ENCODE measurements around the gene EBI3. TPM values are rescaled to one million over a fixed set of nuclear protein-coding genes. Genes with fewer than 3 reads are reported as not detected.

Gene EBI3
- total RNA-seq, 1 experiment from 2014 or later, result not detected

GRCh38 chr19:4197228-4197624 lies 32.1 kb upstream of the EBI3 start:
- POLR2A ChIA-PET (ENCODE audit: unreplicated experiment), result no interaction called here
- H3K36me3 ChIP-seq (ENCODE audit: low read depth), result no peaks in the 10 kb centered on the region
- H3K27ac ChIP-seq, result no peak overlapping the region
- no peak overlapping the region for H2AFZ ChIP-seq
- no peaks in the 10 kb centered on the region for H3K79me2 ChIP-seq (ENCODE audit: low read depth)
- no TSS peak for BruUV-seq (replicated peaks)
- H3K9me2 ChIP-seq (ENCODE audit: insufficient read depth), result no peaks in the 10 kb centered on the region
- H3F3A ChIP-seq (ENCODE audit: insufficient read depth, low read depth), result no peaks in the 10 kb centered on the region
- no peaks in the 10 kb centered on the region for H3K27me3 ChIP-seq (ENCODE audit: insufficient read depth, low read depth)
- H3K4me1 ChIP-seq (replicated peaks; ENCODE audit: insufficient read depth), result no peaks in the 10 kb centered on the region
- TF ChIP-seq CTCF (conservative IDR thresholded peaks at IDR 0.05) (no peak), EZH2 (IDR thresholded peaks at IDR 0.05; ENCODE audit: low read depth) (no peak)
- no peak for DNase-seq
- H3K4me2 ChIP-seq, result no peak overlapping the region
- CTCF ChIA-PET, result no interaction called here
- no peaks in the 10 kb centered on the region for H3K9me3 ChIP-seq (ENCODE audit: insufficient read depth, low read depth)
- intact Hi-C loops (cut with micrococcal nuclease; ENCODE audit: unreplicated experiment), result no loop called here
- H3K4me3 ChIP-seq, result no peak overlapping the region
- H4K20me1 ChIP-seq (ENCODE audit: insufficient read depth), result no peaks in the 10 kb centered on the region

GRCh38 chr19:4197625-4198466 lies 31.5 kb upstream of the EBI3 start:
- H3K9me3 ChIP-seq (ENCODE audit: insufficient read depth, low read depth), result no peaks in the 10 kb centered on the region
- H3K4me3 ChIP-seq, result no peak overlapping the region
- no peak overlapping the region for H3K27ac ChIP-seq
- no peak overlapping the region for H3K4me2 ChIP-seq
- no peaks in the 10 kb centered on the region for H3K36me3 ChIP-seq (ENCODE audit: low read depth)
- CTCF ChIA-PET, result no interaction called here
- POLR2A ChIA-PET (ENCODE audit: unreplicated experiment), result no interaction called here
- TF ChIP-seq CTCF (conservative IDR thresholded peaks at IDR 0.05), result no peak
- TF ChIP-seq EZH2 (IDR thresholded peaks at IDR 0.05; ENCODE audit: low read depth), result no peak
- no peaks in the 10 kb centered on the region for H3K79me2 ChIP-seq (ENCODE audit: low read depth)
- no peaks in the 10 kb centered on the region for H3F3A ChIP-seq (ENCODE audit: insufficient read depth, low read depth)
- H4K20me1 ChIP-seq (ENCODE audit: insufficient read depth), result no peaks in the 10 kb centered on the region
- BruUV-seq (replicated peaks), result no TSS peak
- no peak overlapping the region for H2AFZ ChIP-seq
- H3K9me2 ChIP-seq (ENCODE audit: insufficient read depth), result no peaks in the 10 kb centered on the region
- H3K27me3 ChIP-seq (ENCODE audit: insufficient read depth, low read depth), result no peaks in the 10 kb centered on the region
- H3K4me1 ChIP-seq (replicated peaks; ENCODE audit: insufficient read depth), result no peaks in the 10 kb centered on the region
- no peak for DNase-seq
- intact Hi-C loops (cut with micrococcal nuclease; ENCODE audit: unreplicated experiment), result no loop called here

GRCh38 chr19:4198467-4199126 lies 30.7 kb upstream of the EBI3 start:
- no peak overlapping the region for H3K4me2 ChIP-seq
- no peaks in the 10 kb centered on the region for H3K36me3 ChIP-seq (ENCODE audit: low read depth)
- no peaks in the 10 kb centered on the region for H3K9me2 ChIP-seq (ENCODE audit: insufficient read depth)
- TF ChIP-seq EZH2 (IDR thresholded peaks at IDR 0.05; ENCODE audit: low read depth) (no peak), CTCF (conservative IDR thresholded peaks at IDR 0.05) (no peak)
- H3K4me1 ChIP-seq (replicated peaks; ENCODE audit: insufficient read depth), result no peaks in the 10 kb centered on the region
- ChIA-PET CTCF (interaction anchor here (0.6 kb wide), 1 partner anchor 170 kb away, joined by 11 read pairs; no protein-coding TSS in a partner anchor), POLR2A (ENCODE audit: unreplicated experiment) (no interaction called here)
- DNase-seq, result no peak
- H3F3A ChIP-seq (ENCODE audit: insufficient read depth, low read depth), result no peaks in the 10 kb centered on the region
- no peak overlapping the region for H3K27ac ChIP-seq
- H2AFZ ChIP-seq, result no peak overlapping the region
- H3K4me3 ChIP-seq, result no peak overlapping the region
- intact Hi-C loops (cut with micrococcal nuclease; ENCODE audit: unreplicated experiment), result no loop called here
- no TSS peak for BruUV-seq (replicated peaks)
- no peaks in the 10 kb centered on the region for H4K20me1 ChIP-seq (ENCODE audit: insufficient read depth)
- no peaks in the 10 kb centered on the region for H3K9me3 ChIP-seq (ENCODE audit: insufficient read depth, low read depth)
- no peaks in the 10 kb centered on the region for H3K27me3 ChIP-seq (ENCODE audit: insufficient read depth, low read depth)
- no peaks in the 10 kb centered on the region for H3K79me2 ChIP-seq (ENCODE audit: low read depth)

All from PC-9 (cell line).